ENCODE results near the gene COLEC12.

Gene COLEC12

DNA sequence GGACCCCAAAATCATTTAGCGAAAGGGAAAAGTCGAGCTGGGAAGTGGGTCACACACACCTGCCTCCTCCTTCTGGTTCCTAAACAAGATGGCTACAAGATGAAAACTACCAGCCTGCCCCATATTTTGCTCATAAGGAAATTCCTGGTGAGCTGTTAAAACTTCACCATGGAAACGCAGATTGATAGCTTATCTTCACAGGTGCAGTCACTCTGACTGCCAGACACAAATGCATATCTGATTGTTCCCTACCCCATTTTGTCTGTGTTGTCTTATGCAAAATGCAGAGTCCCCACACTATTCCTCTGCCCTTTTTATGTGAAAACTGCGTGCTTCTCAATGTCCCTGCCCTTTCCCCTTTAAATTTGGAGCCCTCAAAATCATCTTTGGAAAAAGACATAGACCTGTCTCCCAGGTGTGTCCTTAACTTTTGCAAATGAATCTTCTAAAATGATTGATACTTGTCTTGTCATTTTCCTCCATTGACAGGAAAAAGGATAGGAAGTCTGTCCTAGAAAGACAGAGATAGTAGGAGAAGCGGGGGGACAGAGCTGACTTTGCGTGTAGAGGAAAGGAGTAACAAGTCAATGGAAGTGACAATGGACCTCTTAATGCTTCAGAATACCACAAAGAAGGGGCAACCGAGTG lies 193.8 kb downstream of the COLEC12 start:
- Histone ChIP-seq H3K36me3 (ENCODE audit: insufficient read depth, low read length) (no peaks in the 10 kb centered on the region), H3K9ac (ENCODE audit: low read depth, low read length, poor library complexity, severe bottlenecking) (no peak overlapping the region), H2AFZ (ENCODE audit: low read length) (no peak overlapping the region), H3K4me2 (ENCODE audit: low read depth, low read length, poor library complexity, severe bottlenecking) (no peak overlapping the region), H3K9me2 (replicated peaks; ENCODE audit: low read depth, low read length) (no peaks in the 10 kb centered on the region), H3K9me3 (ENCODE audit: insufficient read depth, low read depth, low read length) (peaks cover 5% of the 10 kb centered on the region; the same call in 1 of the 2 replicates), H3K79me2 (ENCODE audit: insufficient read depth, low read length) (no peaks in the 10 kb centered on the region), H3K4me1 (ENCODE audit: insufficient read depth, low read length, poor library complexity, severe bottlenecking) (no peaks in the 10 kb centered on the region), H3K4me3 (ENCODE audit: low read length, poor library complexity, severe bottlenecking) (no peak overlapping the region), H4K20me1 (ENCODE audit: insufficient read depth, low read length, poor library complexity, severe bottlenecking) (no peaks in the 10 kb centered on the region), H3K27me3 (ENCODE audit: insufficient read depth, low read length, poor library complexity, severe bottlenecking) (no peaks in the 10 kb centered on the region), H3F3A (ENCODE audit: low read depth) (no peaks in the 10 kb centered on the region)
- TF ChIP-seq EZH2phosphoT487 (IDR thresholded peaks at IDR 0.05; ENCODE audit: borderline replicate concordance) = no peak
- TF ChIP-seq, protein P1, sequence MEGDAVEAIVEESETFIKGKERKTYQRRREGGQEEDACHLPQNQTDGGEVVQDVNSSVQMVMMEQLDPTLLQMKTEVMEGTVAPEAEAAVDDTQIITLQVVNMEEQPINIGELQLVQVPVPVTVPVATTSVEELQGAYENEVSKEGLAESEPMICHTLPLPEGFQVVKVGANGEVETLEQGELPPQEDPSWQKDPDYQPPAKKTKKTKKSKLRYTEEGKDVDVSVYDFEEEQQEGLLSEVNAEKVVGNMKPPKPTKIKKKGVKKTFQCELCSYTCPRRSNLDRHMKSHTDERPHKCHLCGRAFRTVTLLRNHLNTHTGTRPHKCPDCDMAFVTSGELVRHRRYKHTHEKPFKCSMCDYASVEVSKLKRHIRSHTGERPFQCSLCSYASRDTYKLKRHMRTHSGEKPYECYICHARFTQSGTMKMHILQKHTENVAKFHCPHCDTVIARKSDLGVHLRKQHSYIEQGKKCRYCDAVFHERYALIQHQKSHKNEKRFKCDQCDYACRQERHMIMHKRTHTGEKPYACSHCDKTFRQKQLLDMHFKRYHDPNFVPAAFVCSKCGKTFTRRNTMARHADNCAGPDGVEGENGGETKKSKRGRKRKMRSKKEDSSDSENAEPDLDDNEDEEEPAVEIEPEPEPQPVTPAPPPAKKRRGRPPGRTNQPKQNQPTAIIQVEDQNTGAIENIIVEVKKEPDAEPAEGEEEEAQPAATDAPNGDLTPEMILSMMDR (conservative IDR thresholded peaks at IDR 0.05; ENCODE audit: low read length) = no peak

DNA sequence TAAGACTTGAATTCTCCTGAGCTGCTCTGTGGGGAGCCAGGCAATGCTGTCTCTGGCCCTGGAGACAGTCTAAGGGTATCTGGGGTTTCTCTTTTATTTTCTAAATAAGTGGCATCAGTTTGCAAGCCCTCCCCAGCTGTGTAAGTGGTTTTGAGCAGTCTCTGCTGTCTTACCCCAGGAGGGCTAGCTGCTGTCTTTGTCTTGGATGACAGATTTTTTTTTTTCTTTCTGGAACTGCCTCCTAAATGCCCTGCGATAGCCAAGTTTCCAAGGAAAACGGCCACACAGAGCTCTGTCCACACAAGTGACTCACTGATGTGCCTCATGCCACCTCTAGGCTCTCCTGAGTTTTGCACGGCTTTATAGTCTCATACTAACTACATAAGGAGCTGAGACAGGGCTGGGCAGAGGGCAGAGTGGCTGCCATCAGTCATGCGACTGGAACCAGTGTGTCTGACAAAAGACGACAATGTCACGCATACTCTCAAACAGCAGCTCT lies 195.4 kb downstream of the COLEC12 start:
- Histone ChIP-seq H2AFZ (ENCODE audit: low read length) (no peak overlapping the region), H3K4me2 (ENCODE audit: low read depth, low read length, poor library complexity, severe bottlenecking) (no peak overlapping the region), H4K20me1 (ENCODE audit: insufficient read depth, low read length, poor library complexity, severe bottlenecking) (no peaks in the 10 kb centered on the region), H3K9ac (ENCODE audit: low read depth, low read length, poor library complexity, severe bottlenecking) (no peak overlapping the region), H3K79me2 (ENCODE audit: insufficient read depth, low read length) (no peaks in the 10 kb centered on the region), H3K4me1 (ENCODE audit: insufficient read depth, low read length, poor library complexity, severe bottlenecking) (no peaks in the 10 kb centered on the region), H3K9me2 (replicated peaks; ENCODE audit: low read depth, low read length) (no peaks in the 10 kb centered on the region), H3K36me3 (ENCODE audit: insufficient read depth, low read length) (no peaks in the 10 kb centered on the region), H3K27me3 (ENCODE audit: insufficient read depth, low read length, poor library complexity, severe bottlenecking) (no peaks in the 10 kb centered on the region), H3K4me3 (ENCODE audit: low read length, poor library complexity, severe bottlenecking) (no peak overlapping the region), H3F3A (ENCODE audit: low read depth) (no peaks in the 10 kb centered on the region), H3K9me3 (ENCODE audit: insufficient read depth, low read depth, low read length) (no peaks in the 10 kb centered on the region; the same call in 1 of the 2 replicates)
- TF ChIP-seq EZH2phosphoT487 (IDR thresholded peaks at IDR 0.05; ENCODE audit: borderline replicate concordance) = no peak
- TF ChIP-seq, protein P1 (conservative IDR thresholded peaks at IDR 0.05; ENCODE audit: low read length) = no peak

DNA sequence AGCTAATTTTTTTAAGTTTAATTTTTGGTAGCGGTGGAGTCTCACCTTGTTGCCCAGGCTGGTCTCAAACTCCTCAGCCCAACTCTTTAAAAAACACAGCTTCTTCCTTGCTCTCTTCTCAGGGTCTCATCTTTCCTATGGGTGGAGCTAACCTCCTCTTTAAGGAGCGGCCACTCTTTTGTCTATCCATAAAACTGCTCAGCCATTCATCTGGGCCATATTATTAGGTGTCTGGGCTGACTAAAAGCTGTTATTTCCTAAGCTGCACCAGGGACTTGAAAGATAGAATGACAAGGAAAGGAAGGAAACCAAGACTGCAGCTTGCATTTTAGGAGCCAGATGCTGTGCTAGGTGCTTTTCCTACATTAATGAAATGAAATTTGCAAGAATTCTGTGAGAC lies 196.9 kb downstream of the COLEC12 start:
- no peaks in the 10 kb centered on the region for H3K9me2 ChIP-seq (replicated peaks; ENCODE audit: low read depth, low read length)
- H3K79me2 ChIP-seq (ENCODE audit: insufficient read depth, low read length) = no peaks in the 10 kb centered on the region
- no peak overlapping the region for H2AFZ ChIP-seq (ENCODE audit: low read length)

More for the DNA sequence above, 196.9 kb downstream of the COLEC12 start:
- H3K9ac ChIP-seq (ENCODE audit: low read depth, low read length, poor library complexity, severe bottlenecking) = no peak overlapping the region
- H3K36me3 ChIP-seq (ENCODE audit: insufficient read depth, low read length) = no peaks in the 10 kb centered on the region
- H4K20me1 ChIP-seq (ENCODE audit: insufficient read depth, low read length, poor library complexity, severe bottlenecking) = no peaks in the 10 kb centered on the region
- H3K4me2 ChIP-seq (ENCODE audit: low read depth, low read length, poor library complexity, severe bottlenecking) = no peak overlapping the region
- H3K27me3 ChIP-seq (ENCODE audit: insufficient read depth, low read length, poor library complexity, severe bottlenecking) = no peaks in the 10 kb centered on the region
- H3K4me3 ChIP-seq (ENCODE audit: low read length, poor library complexity, severe bottlenecking) = no peak overlapping the region
- H3K9me3 ChIP-seq (ENCODE audit: insufficient read depth, low read depth, low read length) = no peaks in the 10 kb centered on the region; the same call in 1 of the 2 replicates
- TF ChIP-seq, protein P1 (conservative IDR thresholded peaks at IDR 0.05; ENCODE audit: low read length) = no peak
- no peak for TF ChIP-seq EZH2phosphoT487 (IDR thresholded peaks at IDR 0.05; ENCODE audit: borderline replicate concordance)
- H3F3A ChIP-seq (ENCODE audit: low read depth) = no peaks in the 10 kb centered on the region
- H3K4me1 ChIP-seq (ENCODE audit: insufficient read depth, low read length, poor library complexity, severe bottlenecking) = no peaks in the 10 kb centered on the region
